ENCODE results near the gene UPK1B.
A peak's percentile ranks its signal among the peaks of the same experiment; 100 is the strongest.
"Not testable (repeated sequence)": the region's sequence is repeated elsewhere in the genome, so short reads cannot be mapped to it uniquely, and the experiment has no call there.

The UPK1B gene

DNA sequence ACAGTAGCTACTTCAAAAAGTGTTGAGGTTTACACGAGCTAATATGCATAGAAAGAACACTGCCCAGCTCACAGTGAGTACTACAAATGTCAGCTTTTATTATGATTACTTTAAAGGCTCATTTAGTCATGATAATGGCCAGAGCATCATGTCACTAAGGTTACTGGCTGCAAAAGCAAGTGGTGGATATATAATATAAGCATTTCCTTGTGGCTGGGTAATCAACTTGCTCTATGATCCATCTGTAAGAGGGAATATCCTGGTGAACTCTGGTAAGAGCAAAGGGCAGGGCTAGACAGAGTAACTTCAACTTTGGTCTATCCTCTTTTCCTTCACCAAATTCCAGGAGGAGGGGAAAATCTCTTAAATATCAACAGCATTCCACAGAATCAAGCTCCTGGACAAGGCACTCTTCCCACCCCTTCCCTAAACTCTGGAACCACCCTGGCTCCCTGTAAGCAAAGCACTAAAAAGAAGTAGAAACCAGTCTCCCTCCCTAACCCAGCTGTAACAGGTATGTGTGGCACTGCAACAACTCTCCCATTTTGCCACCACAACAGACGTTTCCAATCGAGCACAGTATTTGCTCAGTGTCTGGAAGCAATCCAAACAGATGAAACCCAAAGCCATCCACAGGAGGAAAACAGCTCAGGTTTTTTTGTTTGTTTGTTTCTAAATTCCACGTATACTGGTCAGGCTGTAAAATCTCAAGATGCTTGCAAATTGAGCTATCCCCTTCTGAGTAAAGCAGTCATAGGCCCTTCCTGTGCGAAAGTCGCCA is 53.9 kb downstream of the UPK1B start:
- no peak for DNase-seq

DNA sequence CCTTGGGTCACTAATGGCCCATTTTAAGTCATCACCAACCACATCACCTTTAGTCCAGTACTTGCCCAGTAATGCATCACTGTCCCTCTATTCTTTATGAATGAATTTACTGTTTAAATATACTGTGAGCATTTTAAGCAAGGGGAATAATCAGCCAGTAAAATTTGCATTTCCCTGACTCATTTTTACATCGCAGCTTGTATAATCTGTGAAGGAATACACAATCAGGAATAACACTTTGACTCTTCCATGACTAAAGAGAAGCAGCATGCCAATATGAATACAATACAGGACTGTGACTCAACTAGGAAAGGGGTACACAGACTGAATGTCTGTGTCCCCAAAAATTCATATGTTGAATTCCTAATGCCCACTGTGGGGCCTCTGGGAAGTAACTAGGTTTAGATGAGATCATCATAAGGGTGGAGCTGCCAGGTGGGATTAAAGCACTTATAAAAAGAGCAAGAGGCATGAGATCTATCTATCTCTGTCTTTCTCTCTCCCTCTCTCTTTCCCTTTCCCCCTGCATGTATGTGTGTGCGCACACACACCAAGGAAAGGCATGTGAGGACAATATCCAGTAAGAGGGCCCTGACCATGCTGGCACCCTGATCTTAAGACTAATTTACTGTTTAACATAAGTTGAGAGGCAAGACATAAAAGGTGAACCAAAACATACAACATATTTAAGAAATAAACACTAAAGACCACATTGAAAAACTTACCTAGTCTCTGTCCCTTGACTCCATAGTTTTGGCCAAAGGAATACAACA is 55.2 kb downstream of the UPK1B start:
- DNase-seq, result no peak

DNA sequence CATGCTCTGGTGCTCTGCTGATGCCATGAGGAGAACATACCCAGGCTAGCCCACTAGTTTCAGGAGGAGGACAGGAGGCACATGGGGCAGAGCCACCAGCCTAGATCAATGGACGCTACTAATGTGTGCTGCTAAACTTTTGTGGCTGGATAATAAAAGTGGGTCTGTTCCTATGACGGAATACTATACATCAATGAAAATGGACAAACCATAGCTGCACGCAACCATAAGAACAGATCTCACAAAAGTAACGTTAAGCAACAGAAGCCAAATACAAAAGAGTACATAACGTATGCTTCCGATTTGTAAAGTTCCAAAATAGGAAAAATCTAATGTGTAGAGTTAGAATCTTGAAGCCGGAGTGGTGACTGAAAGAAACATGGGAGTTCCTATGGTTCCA is 55.8 kb downstream of the UPK1B start:
- DNase-seq, result no peak

DNA sequence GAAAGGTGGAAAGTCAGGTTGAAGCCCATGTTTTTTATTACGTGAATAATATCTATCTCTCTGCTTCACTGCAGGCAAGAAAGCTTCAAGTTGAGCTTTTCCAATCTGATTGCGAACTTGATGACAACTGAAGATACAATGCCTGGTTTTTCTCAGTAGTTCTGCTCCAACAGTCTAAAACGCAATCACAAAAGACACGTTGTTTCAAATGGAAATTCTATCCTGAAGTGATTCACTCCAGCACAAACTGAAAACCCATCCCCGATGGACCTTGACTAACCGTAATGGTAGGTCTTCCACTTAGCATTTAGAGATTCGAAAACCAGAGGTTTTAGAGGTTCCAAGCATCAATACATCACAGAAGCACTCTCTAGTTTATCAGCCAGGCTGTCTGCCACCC is 56.7 kb downstream of the UPK1B start:
- no peak for DNase-seq

DNA sequence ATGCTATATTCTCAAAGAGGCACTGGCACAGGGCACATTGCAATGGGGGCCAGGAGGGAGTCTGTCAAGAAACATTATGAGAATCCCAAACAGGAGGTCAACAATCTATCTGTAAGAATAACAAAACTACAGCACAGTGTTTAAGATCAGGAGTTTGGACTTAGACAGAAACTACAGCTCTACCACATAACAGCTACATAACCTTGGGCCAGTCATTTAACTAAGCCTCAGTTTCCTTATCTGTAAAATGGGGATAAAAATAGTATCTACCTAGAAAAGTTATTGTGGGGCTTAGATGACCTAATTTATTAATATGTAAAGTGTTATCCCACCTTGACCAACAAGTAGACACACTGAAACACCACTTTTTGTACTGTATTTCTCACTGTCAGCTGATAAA is 57.3 kb downstream of the UPK1B start:
- no peak for DNase-seq

DNA sequence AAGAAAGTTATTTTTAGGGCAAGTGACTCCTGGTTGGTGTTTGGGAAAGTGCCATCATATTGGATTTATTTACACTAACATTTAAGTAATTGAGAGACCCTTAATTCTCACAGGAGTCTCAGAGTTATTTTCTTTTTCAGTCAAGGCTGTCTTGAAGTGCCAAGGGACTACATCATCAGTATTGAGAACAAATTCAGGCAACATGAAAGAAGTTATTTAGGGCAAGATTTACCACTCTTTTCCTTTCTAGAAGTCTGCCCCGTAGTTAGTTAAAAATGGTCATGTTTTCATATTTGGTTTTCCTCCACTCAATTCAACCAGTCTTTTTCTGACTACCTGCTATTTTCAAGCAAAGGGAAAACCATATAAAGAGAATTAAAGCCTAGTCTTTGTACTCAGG is 61.2 kb downstream of the UPK1B start:
- DNase-seq, result no peak

DNA sequence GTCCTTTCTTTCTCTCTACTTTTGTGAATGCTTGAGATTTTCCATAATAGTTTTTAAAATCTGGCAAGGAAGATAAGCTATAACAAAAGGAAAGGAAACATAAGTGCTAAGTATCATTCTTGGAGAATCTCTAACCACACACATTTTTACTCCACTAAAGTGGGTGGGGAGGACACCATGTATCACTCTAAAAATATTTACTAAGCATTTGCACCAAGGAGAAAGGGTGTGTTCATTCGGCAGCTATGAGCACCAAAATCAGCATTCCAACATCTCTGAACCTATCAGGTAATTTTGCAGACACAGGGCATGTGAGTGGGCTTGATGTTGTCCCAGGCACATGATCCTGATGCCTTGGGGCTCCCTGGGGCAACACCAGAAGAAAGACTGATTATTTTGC is 61.8 kb downstream of the UPK1B start:
- DNase-seq, result no peak

DNA sequence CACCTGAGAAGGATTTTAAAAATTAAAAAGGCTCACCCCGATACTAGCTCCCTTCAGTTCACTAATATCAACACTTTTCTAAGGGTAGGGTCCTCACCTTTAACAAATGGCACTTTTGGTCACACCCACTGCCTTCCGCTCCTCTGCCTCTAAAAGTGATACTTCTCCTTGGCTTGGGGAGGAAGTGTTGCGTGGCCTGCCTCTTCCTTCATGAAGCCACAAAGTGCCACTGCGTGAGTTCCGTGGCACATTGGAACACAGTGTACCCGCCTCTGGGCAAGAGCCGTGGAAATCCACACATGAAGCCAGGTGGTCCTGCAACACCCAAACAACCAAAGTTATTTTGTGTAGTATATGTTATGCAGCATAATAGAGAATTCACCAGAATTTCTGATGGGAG is 63.4 kb downstream of the UPK1B start:
- DNase-seq, result peak; percentile 40

DNA sequence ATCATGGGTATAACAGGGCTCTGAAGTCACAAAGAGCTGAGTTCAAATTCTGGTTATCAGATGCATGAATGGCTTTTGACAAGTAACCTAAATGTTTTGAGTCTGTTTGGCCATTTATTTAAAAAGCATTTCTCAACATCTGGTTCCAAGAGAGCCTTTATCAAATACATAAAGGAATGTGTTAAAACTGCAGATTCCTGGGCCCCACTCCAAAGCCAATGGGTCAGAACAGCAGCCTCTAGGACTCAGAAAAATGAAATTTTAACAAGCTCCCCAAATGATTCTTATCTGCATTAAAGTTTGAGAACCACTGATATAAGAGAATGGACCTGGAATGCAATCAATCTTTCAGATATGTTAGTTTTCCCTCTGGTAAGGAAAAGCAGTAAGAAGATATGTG is 63.9 kb downstream of the UPK1B start:
- DNase-seq, result no peak

DNA sequence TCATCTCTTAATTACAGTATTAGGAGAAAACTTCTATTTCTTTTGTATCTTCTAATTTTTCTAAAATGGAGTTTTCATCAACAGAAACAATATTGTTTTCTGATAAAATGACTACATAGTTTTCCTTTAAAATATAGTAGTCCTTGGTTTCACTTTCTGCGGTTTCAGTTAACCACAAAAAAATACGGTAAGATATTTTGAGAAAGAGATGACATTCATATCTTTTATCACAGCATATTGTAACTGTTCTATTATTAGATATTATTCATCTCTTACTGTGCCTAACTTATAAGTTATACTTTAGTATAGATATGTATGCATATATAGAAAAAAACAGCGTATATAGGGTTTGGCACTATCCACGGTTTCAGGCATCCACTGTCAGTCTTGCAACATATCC is 65.0 kb downstream of the UPK1B start:
- DNase-seq, result peak; percentile 19

DNA sequence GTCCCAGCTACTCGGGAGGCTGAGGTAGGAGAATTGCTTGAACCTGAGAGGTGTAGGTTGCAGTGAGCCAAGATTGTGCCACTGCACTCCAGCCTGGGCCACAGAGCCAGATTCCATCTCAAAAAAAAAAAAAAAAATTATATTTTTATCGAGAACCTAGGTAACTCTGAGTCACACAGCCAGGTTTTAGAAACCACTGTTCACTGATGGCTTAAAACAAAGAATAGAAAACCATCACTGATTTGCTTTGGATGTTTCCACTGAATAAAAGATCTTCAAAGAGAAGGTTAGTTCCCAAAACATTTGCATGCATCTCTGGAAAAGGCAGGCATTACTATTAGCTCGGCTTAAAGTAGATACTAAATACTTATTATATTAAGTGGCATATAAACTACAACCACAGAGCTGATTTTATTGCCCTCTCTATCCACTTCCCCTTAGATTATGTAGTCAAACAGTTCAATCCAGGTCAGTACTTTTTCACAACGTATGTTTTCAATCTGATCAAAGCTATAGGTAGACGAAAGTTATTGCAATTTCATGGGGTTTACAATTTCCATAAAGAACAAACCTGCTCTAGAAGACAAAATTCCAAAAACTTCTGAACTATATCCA is 65.9 kb downstream of the UPK1B start:
- DNase-seq, result peak; percentile 23

DNA sequence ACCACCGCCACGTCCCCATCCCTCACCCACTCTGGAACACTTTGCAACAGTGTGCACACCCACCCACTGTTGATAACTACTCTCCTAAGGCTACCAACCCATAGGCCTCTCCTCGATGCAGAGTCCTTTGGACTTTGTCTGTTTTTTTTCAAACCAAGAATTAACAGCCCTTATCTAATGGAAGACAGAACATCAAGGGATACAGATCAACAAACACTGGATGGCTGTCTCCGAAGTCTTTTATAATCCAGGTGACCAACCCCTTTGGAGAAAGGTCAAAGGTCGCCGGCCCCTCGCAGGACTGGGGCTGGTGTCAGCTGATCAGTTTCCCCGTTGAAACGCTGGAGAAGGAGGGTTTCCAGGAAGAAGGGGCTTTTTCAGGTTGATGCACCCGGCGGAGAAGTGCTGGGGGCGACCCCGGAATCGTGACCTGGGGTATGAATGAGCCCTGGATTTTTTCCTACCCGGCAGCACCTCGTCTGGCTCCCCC is 66.7 kb downstream of the UPK1B start:
- peak; percentile 45 for DNase-seq

DNA sequence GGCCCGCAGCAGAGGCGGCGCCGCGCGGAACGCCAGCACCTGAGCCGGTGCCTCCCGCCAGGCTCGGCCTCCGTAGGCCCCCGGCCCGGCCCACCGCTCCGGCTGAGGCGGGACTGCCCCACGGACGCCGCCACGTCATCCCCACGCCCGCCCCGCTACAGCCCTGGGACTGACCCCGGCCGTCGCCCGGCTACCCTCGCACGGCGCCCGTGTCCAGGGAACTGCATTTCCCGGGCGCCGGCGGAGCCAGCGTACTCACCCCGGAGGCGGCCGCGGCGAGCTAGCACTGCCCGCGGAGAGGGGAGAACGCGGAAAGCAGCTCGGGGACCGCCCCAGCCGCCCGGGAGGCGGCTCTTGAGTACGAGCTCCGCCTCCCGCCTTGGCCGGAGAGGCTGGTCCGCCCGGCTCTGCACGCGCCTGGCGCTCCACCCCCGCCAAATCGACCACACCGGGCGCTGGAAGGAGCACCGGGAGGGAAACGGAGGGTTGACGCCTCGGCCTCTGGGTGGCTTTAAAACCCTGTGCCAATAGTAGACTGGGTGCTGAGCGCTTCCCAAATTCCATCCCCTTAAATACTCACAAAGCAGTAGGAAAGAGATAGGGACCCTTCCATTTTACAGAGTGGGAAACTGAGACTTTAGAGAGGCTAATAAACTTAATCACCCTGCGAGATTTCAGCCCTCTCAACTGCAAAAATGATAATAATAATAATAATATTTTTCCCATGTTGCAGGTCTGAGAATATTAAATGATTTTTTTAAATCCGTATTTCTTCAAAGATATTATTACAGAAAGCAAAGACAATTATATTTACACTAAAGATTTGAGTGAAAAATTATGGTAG is 67.4 kb downstream of the UPK1B start, which contains the start of gene B4GALT4:
TSS of gene B4GALT4 (minus strand) at position 288 of the 844 bp plus-strand sequence. CDS start 10,779 bp downstream, outside the sequence.
- peak; percentile 75 for DNase-seq

DNA sequence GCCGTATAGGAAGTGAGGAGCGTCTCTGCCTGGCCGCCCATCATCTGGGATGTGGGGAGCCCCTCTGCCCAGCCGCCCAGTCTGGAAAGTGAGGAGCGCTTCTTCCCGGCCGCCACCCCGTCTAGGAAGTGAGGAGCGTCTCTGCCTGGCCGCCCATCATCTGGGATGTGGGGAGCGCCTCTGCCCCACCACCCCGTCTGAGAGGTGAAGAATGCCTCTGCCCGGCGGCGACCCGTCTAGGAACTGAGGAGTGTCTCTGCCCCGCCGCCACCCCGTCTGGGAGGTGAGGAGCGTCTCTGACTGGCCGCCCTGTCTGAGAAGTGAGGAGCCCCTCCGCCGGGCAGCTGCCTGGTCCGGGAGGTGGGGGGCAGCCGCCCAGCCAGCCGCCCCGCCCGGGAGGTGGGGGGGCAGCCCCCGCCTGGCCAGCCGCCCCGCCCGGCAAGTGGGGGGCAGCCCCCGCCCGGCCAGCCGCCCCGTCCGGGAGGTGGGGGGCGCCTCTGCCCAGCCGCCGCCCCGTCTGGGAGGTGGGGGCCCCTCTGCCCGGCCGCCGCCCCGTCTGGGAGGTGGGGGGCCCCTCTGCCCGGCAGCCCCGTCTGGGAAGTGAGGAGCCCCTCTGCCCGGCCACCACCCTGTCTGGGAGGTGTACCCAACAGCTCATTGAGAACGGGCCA is 69.1 kb downstream of the UPK1B start:
- not testable (repeated sequence) for DNase-seq

DNA sequence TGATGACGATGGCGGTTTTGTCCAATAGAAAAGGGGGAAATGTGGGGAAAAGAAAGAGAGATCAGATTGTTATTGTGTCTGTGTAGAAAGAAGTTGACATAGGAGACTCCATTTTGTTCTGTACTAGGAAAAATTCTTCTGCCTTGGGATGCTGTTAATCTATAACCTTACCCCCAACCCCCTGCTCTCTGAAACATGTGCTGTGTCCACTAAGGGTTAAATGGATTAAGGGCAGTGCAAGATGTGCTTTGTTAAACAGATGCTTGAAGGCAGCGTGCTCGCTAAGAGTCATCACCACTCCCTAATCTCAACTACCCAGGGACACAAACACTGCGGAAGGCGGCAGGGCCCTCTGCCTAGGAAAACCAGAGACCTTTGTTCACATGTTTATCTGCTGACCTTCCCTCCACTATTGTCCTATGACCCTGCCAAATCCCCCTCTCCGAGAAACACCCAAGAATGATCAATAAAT is 69.7 kb downstream of the UPK1B start:
- not testable (repeated sequence) for DNase-seq

DNA sequence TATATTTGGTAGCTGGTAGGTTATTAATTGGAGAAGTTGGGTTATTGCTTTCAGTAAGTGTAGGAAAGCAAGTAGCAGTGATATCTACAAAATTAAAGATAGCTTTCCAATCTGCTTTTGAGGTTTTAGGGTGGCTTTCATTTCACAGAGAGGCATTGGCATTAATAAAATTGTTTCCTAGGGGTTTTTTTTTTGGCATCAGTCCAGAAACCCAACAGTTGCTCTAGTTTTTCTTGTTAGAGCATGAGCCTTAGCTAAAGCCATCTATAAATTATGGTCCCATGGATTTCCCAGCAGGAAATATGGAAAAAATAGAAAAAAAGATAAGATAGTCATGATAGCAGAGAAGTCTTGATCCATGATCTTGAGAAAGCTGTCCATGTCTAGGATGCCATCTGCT is 70.3 kb downstream of the UPK1B start:
- DNase-seq, result no peak

DNA sequence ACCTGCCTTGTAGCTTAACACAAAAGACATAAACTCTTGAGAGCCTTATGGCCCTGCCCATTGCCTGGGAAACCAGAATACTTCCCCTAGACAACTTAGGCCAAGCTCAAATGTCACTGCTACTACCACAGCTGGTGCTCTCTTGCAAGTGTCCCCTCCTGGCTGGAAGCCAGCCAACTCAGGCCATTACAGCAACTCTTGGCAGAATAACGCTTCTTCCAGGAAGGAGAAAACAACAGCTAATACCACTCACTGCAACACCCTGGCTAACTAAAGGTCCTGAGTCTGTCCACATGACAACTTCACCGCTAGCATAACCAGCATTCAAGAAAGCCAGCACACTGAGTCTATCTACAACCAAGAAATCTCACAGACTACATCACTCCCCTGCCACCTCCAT is 72.4 kb downstream of the UPK1B start:
- DNase-seq, result no peak

Data from CD4-positive, alpha-beta T cell treated with Interleukin-10 for 1 hour (primary cell).